H9 (cell line): ENCODE results near the gene LRRTM2. TPM values are rescaled to one million over a fixed set of nuclear protein-coding genes. Genes with fewer than 3 reads are reported as not detected.
A peak's percentile ranks its signal among the peaks of the same experiment; 100 is the strongest.

ENCODE experiments used
- DNase-seq: peaks from one replicate; pipeline ENCODE4 v3.0.0-alpha.2; 2017
- H2AFZ ChIP-seq: one replicate; pipeline ENCODE4 v1.6.1; 2013; ENCODE audit warnings: mild to moderate bottlenecking, low read length, control low read depth, moderate library complexity
- H2AK5ac ChIP-seq: 2 replicates; pipeline ENCODE4 v1.6.1; 2013; ENCODE audit warnings: low read length, control low read depth, mixed read lengths; ENCODE audit not compliant: insufficient read length
- H2BK120ac ChIP-seq: one replicate; pipeline ENCODE4 v1.6.1; 2013; ENCODE audit warnings: low read depth, mild to moderate bottlenecking, low read length, control low read depth, inconsistent platforms; ENCODE audit not compliant: poor library complexity, severe bottlenecking
- H2BK12ac ChIP-seq: 2 replicates; pipeline ENCODE4 v1.6.1; 2013; ENCODE audit warnings: low read length, control low read depth, mixed read lengths, low read depth; ENCODE audit not compliant: insufficient read length
- H2BK15ac ChIP-seq: 2 replicates; pipeline ENCODE4 v1.6.1; 2013; ENCODE audit warnings: low read depth, low read length, control low read depth
- H2BK20ac ChIP-seq: one replicate; pipeline ENCODE4 v1.6.1; 2013; ENCODE audit warnings: low read depth, mild to moderate bottlenecking, low read length, control low read depth, inconsistent platforms; ENCODE audit not compliant: poor library complexity, severe bottlenecking
- H2BK5ac ChIP-seq: 2 replicates; pipeline ENCODE4 v1.6.1; 2013; ENCODE audit warnings: low read length, control low read depth, mixed read lengths; ENCODE audit not compliant: insufficient read length
- H3K14ac ChIP-seq: 2 replicates; pipeline ENCODE4 v1.6.1; 2013; ENCODE audit warnings: low read length, control low read depth; ENCODE audit not compliant: insufficient read depth
- H3K18ac ChIP-seq: 2 replicates; pipeline ENCODE4 v1.6.1; 2013; ENCODE audit warnings: low read depth, mild to moderate bottlenecking, mixed read lengths, low read length, control low read depth; ENCODE audit not compliant: insufficient read length
- H3K23ac ChIP-seq: 2 replicates; pipeline ENCODE4 v1.6.1; 2013; ENCODE audit warnings: low read length, control low read depth, mixed read lengths, low read depth; ENCODE audit not compliant: insufficient read length
- H3K23me2 ChIP-seq: 2 replicates; pipeline ENCODE4 v1.6.1; 2013; ENCODE audit warnings: low read depth, mild to moderate bottlenecking, mixed read lengths, low read length, control low read depth; ENCODE audit not compliant: insufficient read length, poor library complexity, severe bottlenecking
- H3K27ac ChIP-seq: 2 replicates; pipeline ENCODE4 v1.5.1; 2013; ENCODE audit warnings: low read length, control low read depth, mixed read lengths, low read depth; ENCODE audit not compliant: insufficient read length
- H3K27me3 ChIP-seq: 2 replicates; pipeline ENCODE4 v1.6.1; 2013; ENCODE audit warnings: low read length, control low read depth, inconsistent platforms; ENCODE audit not compliant: insufficient read depth
- H3K4ac ChIP-seq: 2 replicates; pipeline ENCODE4 v1.6.1; 2013; ENCODE audit warnings: low read depth, mild to moderate bottlenecking, control low read depth, inconsistent platforms, low read length, moderate library complexity
- H3K4me1 ChIP-seq: 2 replicates; pipeline ENCODE4 v1.6.1; 2013; ENCODE audit warnings: low read length, control low read depth, inconsistent platforms; ENCODE audit not compliant: insufficient read depth
- H3K4me2 ChIP-seq: 2 replicates; pipeline ENCODE4 v1.6.1; 2013; ENCODE audit warnings: low read length, control low read depth, mixed read lengths; ENCODE audit not compliant: insufficient read length, insufficient read depth
- H3K56ac ChIP-seq: 2 replicates; pipeline ENCODE4 v1.6.1; 2013; ENCODE audit warnings: low read depth, mild to moderate bottlenecking, mixed read lengths, low read length, control low read depth; ENCODE audit not compliant: insufficient read length
- H3K79me1 ChIP-seq: 2 replicates; pipeline ENCODE4 v1.6.1; 2013; ENCODE audit warnings: low read depth, mild to moderate bottlenecking, moderate library complexity, low read length, control low read depth, inconsistent platforms; ENCODE audit not compliant: insufficient read depth, poor library complexity, severe bottlenecking
- H3K79me2 ChIP-seq: 2 replicates; pipeline ENCODE4 v1.6.1; 2013; ENCODE audit warnings: low read length, control low read depth, inconsistent platforms; ENCODE audit not compliant: insufficient read depth
- H3K9ac ChIP-seq: 2 replicates; pipeline ENCODE4 v1.6.1; 2013; ENCODE audit warnings: low read length, control low read depth, mixed read lengths; ENCODE audit not compliant: insufficient read length; ENCODE audit errors: extremely low read depth
- H3K9me3 ChIP-seq: one replicate; pipeline ENCODE4 v1.6.1; 2013; ENCODE audit warnings: low read depth, low read length, inconsistent platforms; ENCODE audit not compliant: control insufficient read depth
- H3T11ph ChIP-seq: one replicate; pipeline ENCODE4 v1.6.1; 2013; ENCODE audit warnings: mild to moderate bottlenecking, low read length, control low read depth, inconsistent platforms
- H4K20me1 ChIP-seq: one replicate; pipeline ENCODE4 v1.6.1; 2013; ENCODE audit not compliant: control insufficient read depth, insufficient read length, insufficient read depth
- H4K5ac ChIP-seq: 2 replicates; pipeline ENCODE4 v1.6.1; 2013; ENCODE audit warnings: low read depth, mild to moderate bottlenecking, mixed read lengths, low read length, control low read depth; ENCODE audit not compliant: insufficient read length
- H4K8ac ChIP-seq: replicated peaks from 2 replicates; pipeline ENCODE4 v1.6.1; 2013; ENCODE audit warnings: low read length, control low read depth, mixed read lengths, low read depth; ENCODE audit not compliant: insufficient read length
- H4K91ac ChIP-seq: 2 replicates; pipeline ENCODE4 v1.6.1; 2013; ENCODE audit warnings: low read depth, mild to moderate bottlenecking, moderate library complexity, mixed read lengths, low read length, control low read depth; ENCODE audit not compliant: insufficient read length
- H3K27ac Mint-ChIP-seq, 3 experiments: 2 replicates in 2 of 3; 3 replicates in 1 of 3; pipeline ENCODE4 v1.8.0; 2020 to 2021; ENCODE audit warnings: mixed read lengths in 3 of 3, mild to moderate bottlenecking in 1 of 3, moderate library complexity in 1 of 3
- H3K27me3 Mint-ChIP-seq: 2 replicates; pipeline ENCODE4 v1.8.0; 2021; ENCODE audit warnings: low read depth, mild to moderate bottlenecking, moderate library complexity, mixed read lengths
- H3K36me3 Mint-ChIP-seq, 3 experiments: 2 replicates in 2 of 3; 3 replicates in 1 of 3; pipeline ENCODE4 v1.8.0; 2020 to 2021; ENCODE audit warnings: low read depth in 3 of 3, mixed read lengths in 3 of 3; ENCODE audit not compliant: insufficient read depth in 1 of 3
- H3K4me1 Mint-ChIP-seq, 2 experiments: 2 replicates each; pipeline ENCODE4 v1.8.0; 2020; ENCODE audit warnings: mixed read lengths in 2 of 2
- H3K4me3 Mint-ChIP-seq, 2 experiments: 2 replicates in 1 of 2; 3 replicates in 1 of 2; pipeline ENCODE4 v1.8.0; 2020 to 2021; ENCODE audit warnings: mild to moderate bottlenecking in 2 of 2, mixed read lengths in 2 of 2, moderate library complexity in 1 of 2
- H3K9me3 Mint-ChIP-seq, 2 experiments: 2 replicates in 1 of 2; 3 replicates in 1 of 2; pipeline ENCODE4 v1.8.0; 2020; ENCODE audit warnings: mild to moderate bottlenecking in 2 of 2, mixed read lengths in 2 of 2, moderate library complexity in 1 of 2
- CTCF ChIP-seq: fragments of 200-600 bp; sonication (generic); conservative IDR thresholded peaks from 3 replicates; pipeline ENCODE4 v1.8.0; 2021; ENCODE audit warnings: antibody characterized with exemption, mild to moderate bottlenecking
- WGBS: extraction: QIAGEN DNeasy Blood & Tissue Kit; methylation state at CpG from one replicate; pipeline ENCODE4 v1.1.7; 2013; ENCODE audit warnings: missing lambda C conversion rate, low lambda C conversion rate, mixed read lengths; ENCODE audit not compliant: insufficient read length; ENCODE audit errors: extremely low coverage; 5-methylcytosine and 5-hydroxymethylcytosine counted together
- total RNA-seq: library from RNA; stranded (reverse); gene quantifications from 2 replicates; pipeline ENCODE4 v1.2.1, GENCODE V29; 2021

Gene LRRTM2
- total RNA-seq, 1 experiment from 2014 or later = not detected

GRCh38 chr5:138833080-138833479 lies 42.1 kb downstream of the LRRTM2 start:
- no peaks in the 10 kb centered on the region for H3K9me3 ChIP-seq
- no peaks in the 10 kb centered on the region for H3K23me2 ChIP-seq
- H3K23ac ChIP-seq = no peak overlapping the region
- H4K5ac ChIP-seq = no peak overlapping the region
- no peak overlapping the region for H3K27ac ChIP-seq
- no peaks in the 10 kb centered on the region for H4K20me1 ChIP-seq
- no peak for DNase-seq
- H3K4me2 ChIP-seq = no peak overlapping the region
- H2BK12ac ChIP-seq = no peak overlapping the region
- no peaks in the 10 kb centered on the region for H3K27me3 ChIP-seq
- H2BK5ac ChIP-seq = no peak overlapping the region
- no peak overlapping the region for H2BK15ac ChIP-seq
- H3K56ac ChIP-seq = no peak overlapping the region
- no peak overlapping the region for H3K4ac ChIP-seq
- no peak overlapping the region for H2AK5ac ChIP-seq
- H3K4me1 ChIP-seq = peaks cover 8% of the 10 kb centered on the region; the same call in 1 of the 2 replicates
- no peak overlapping the region for H3K14ac ChIP-seq
- H3K79me2 ChIP-seq = peaks cover 3% of the 10 kb centered on the region; the same call in 1 of the 2 replicates
- Mint-ChIP-seq H3K9me3 (peaks cover 0 to 7% of the 10 kb centered on the region in 2 experiments; a peak in 2 of 5 replicates), H3K36me3 (peaks cover 23 to 30% (median 25%) of the 10 kb centered on the region in 3 experiments), H3K27ac (peak overlapping the region; percentile 81 to 99 (median 82); a peak in 6 of 7 replicates), H3K27me3 (no peaks in the 10 kb centered on the region), H3K4me3 (peak overlapping the region; percentile 19 to 47; a peak in 3 of 5 replicates), H3K4me1 (peaks cover 75 to 83% of the 10 kb centered on the region in 2 experiments)
- H2BK120ac ChIP-seq = no peak overlapping the region
- no CpG with 5 or more reads among the region's 2 CpGs for WGBS
- H2BK20ac ChIP-seq = no peak overlapping the region
- H2AFZ ChIP-seq = no peak overlapping the region
- no peak overlapping the region for H4K8ac ChIP-seq
- no peak overlapping the region for H3K9ac ChIP-seq
- no peak overlapping the region for H3T11ph ChIP-seq
- peaks cover 3% of the 10 kb centered on the region for H3K79me1 ChIP-seq
- H4K91ac ChIP-seq = no peak overlapping the region
- no peak overlapping the region for H3K18ac ChIP-seq
- no peak for TF ChIP-seq CTCF
